Astrocyte (in vitro differentiated cells and primary cell): ENCODE measurements around the gene CASP10. TPM values are rescaled to one million over a fixed set of nuclear protein-coding genes. Genes with fewer than 3 reads are reported as not detected.

Experiments used
- DNase-seq: peaks from one replicate; pipeline ENCODE4 v3.0.0-alpha.2; 2010; ENCODE audit warnings: low read depth
- FAIRE-seq: peaks from 2 replicates; lab custom pipeline; 2011; peaks lifted over from hg19 to GRCh38; lab: Jason Lieb, UNC
- H2AFZ ChIP-seq: 2 replicates; pipeline ENCODE4 v1.6.0; 2012; ENCODE audit warnings: low read depth, low read length, inconsistent platforms
- H3K27ac ChIP-seq: 2 replicates; pipeline ENCODE4 v1.5.1; 2011; ENCODE audit warnings: low read depth, low read length, inconsistent platforms
- H3K27me3 ChIP-seq: 2 replicates; pipeline ENCODE4 v1.6.0; 2011; ENCODE audit warnings: low read length, inconsistent platforms; ENCODE audit not compliant: insufficient read depth
- H3K36me3 ChIP-seq: 2 replicates; pipeline ENCODE4 v1.5.1; 2011; ENCODE audit warnings: low read length, inconsistent platforms; ENCODE audit not compliant: insufficient read depth
- H3K4me1 ChIP-seq: 2 replicates; pipeline ENCODE4 v1.5.1; 2011; ENCODE audit warnings: low read length, inconsistent platforms; ENCODE audit not compliant: insufficient read depth
- H3K4me2 ChIP-seq: 2 replicates; pipeline ENCODE4 v1.6.0; 2012; ENCODE audit warnings: low read length, inconsistent platforms
- H3K4me3 ChIP-seq: 2 replicates; pipeline ENCODE4 v1.5.1; 2011; ENCODE audit warnings: low read depth, mild to moderate bottlenecking, low read length, inconsistent platforms; ENCODE audit not compliant: insufficient read depth
- H3K79me2 ChIP-seq: 2 replicates; pipeline ENCODE4 v1.6.0; 2012; ENCODE audit warnings: mild to moderate bottlenecking, low read length, inconsistent platforms; ENCODE audit not compliant: insufficient read depth
- H3K9ac ChIP-seq: 2 replicates; pipeline ENCODE4 v1.6.0; 2012; ENCODE audit warnings: mild to moderate bottlenecking, low read length, inconsistent platforms
- H3K9me3 ChIP-seq: 2 replicates; pipeline ENCODE4 v1.5.1; 2012; ENCODE audit warnings: low read depth, mild to moderate bottlenecking, low read length, inconsistent platforms; ENCODE audit not compliant: insufficient read depth
- H4K20me1 ChIP-seq: 2 replicates; pipeline ENCODE4 v1.6.0; 2012; ENCODE audit warnings: low read length, inconsistent platforms; ENCODE audit not compliant: insufficient read depth
- H3K27ac Mint-ChIP-seq: one replicate; pipeline ENCODE4 v1.8.0; 2021; ENCODE audit warnings: mild to moderate bottlenecking, mixed read lengths; ENCODE audit not compliant: unreplicated experiment
- H3K27me3 Mint-ChIP-seq: one replicate; pipeline ENCODE4 v1.8.0; 2021; ENCODE audit warnings: low read depth, mixed read lengths; ENCODE audit not compliant: unreplicated experiment
- H3K36me3 Mint-ChIP-seq: one replicate; pipeline ENCODE4 v1.8.0; 2021; ENCODE audit warnings: low read depth, mixed read lengths; ENCODE audit not compliant: unreplicated experiment
- H3K4me1 Mint-ChIP-seq: one replicate; pipeline ENCODE4 v1.8.0; 2021; ENCODE audit warnings: low read depth, mixed read lengths; ENCODE audit not compliant: unreplicated experiment
- H3K4me3 Mint-ChIP-seq: one replicate; pipeline ENCODE4 v1.8.0; 2021; ENCODE audit warnings: mild to moderate bottlenecking, moderate library complexity, mixed read lengths; ENCODE audit not compliant: unreplicated experiment
- H3K9me3 Mint-ChIP-seq: one replicate; pipeline ENCODE4 v1.8.0; 2021; ENCODE audit warnings: mild to moderate bottlenecking, mixed read lengths; ENCODE audit not compliant: unreplicated experiment
- EZH2 ChIP-seq: IDR thresholded peaks from 2 replicates; pipeline ENCODE4 v1.6.1; 2012; ENCODE audit warnings: mild to moderate bottlenecking, low read length, inconsistent platforms; ENCODE audit not compliant: insufficient read depth
- total RNA-seq: library from RNA; stranded (reverse); gene quantifications from 2 replicates; pipeline ENCODE4 v1.2.1, GENCODE V29; 2021
- TF ChIP-seq, protein P1 (sequence below): IDR thresholded peaks from 2 replicates; pipeline ENCODE4 v1.5.1; 2011; ENCODE audit warnings: low read depth, mild to moderate bottlenecking, inconsistent platforms, low read length, moderate library complexity; ENCODE audit not compliant: insufficient read depth

The CASP10 gene
- total RNA-seq, 1 donor from 2014 or later: 0.43 TPM

DNA sequence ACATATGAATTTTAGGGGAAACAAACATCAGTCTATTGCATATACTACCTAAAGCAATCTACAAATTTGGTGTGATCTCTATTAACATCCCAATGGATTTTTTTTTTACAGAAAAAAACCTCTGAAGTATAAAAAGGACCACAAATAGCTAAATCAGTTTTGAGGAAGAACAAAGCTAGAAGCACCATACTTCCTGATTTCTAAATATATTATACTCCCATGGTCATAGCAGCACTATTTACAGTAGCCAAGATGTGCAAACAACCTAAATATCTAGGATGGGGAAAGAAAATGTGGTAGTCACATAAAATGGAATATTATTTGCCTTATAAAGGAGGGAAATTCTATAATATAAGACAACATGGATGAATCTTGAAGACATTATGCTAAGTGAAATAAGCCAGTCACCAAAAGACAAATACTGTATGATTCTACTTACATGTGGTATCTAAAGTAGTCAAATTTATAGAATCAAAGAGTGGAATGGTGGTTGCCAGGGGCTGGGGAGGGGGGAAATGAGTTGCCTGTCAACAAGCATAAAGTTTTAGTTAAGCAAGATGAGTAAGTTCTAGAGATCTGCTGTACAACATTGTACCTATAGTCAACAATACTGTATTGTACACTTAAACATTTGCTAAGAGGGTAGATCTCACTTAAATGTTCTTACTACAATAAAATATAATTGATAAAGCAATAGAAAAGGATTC, 59.8 kb downstream of the CASP10 start:
- Mint-ChIP-seq H3K4me1 (no peaks in the 10 kb centered on the region), H3K9me3 (no peaks in the 10 kb centered on the region), H3K4me3 (no peak overlapping the region), H3K27ac (no peak overlapping the region), H3K36me3 (no peaks in the 10 kb centered on the region), H3K27me3 (no peaks in the 10 kb centered on the region)
- no peak overlapping the region for H2AFZ ChIP-seq
- TF ChIP-seq, protein P1, sequence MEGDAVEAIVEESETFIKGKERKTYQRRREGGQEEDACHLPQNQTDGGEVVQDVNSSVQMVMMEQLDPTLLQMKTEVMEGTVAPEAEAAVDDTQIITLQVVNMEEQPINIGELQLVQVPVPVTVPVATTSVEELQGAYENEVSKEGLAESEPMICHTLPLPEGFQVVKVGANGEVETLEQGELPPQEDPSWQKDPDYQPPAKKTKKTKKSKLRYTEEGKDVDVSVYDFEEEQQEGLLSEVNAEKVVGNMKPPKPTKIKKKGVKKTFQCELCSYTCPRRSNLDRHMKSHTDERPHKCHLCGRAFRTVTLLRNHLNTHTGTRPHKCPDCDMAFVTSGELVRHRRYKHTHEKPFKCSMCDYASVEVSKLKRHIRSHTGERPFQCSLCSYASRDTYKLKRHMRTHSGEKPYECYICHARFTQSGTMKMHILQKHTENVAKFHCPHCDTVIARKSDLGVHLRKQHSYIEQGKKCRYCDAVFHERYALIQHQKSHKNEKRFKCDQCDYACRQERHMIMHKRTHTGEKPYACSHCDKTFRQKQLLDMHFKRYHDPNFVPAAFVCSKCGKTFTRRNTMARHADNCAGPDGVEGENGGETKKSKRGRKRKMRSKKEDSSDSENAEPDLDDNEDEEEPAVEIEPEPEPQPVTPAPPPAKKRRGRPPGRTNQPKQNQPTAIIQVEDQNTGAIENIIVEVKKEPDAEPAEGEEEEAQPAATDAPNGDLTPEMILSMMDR: no peak
- no peak for TF ChIP-seq EZH2
- no peak overlapping the region for H3K4me2 ChIP-seq
- no peak for DNase-seq
- H4K20me1 ChIP-seq: no peaks in the 10 kb centered on the region
- H3K4me1 ChIP-seq: no peaks in the 10 kb centered on the region
- no peak overlapping the region for H3K27ac ChIP-seq
- no peak for FAIRE-seq
- H3K9me3 ChIP-seq: no peaks in the 10 kb centered on the region
- H3K27me3 ChIP-seq: no peaks in the 10 kb centered on the region
- H3K4me3 ChIP-seq: no peak overlapping the region
- H3K36me3 ChIP-seq: no peaks in the 10 kb centered on the region
- no peaks in the 10 kb centered on the region for H3K79me2 ChIP-seq
- no peak overlapping the region for H3K9ac ChIP-seq

DNA sequence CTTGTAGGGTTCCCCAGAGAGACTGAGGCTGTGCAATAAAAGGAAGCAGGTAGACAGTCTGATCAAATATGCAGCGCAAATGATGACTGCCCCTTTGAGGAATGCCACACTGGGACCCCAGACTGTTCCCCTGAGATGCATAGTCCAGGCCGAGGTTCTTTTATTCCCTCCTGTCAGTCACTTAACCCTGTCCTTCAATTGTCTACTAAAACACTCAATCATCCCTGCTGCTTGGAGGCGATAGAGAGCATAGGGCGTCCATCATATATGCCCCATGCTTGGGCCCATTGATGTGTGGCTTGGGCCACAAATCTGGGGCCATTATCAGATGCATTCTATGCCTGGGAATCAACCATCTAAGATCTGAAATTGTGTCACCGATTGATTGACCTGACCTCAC, 61.9 kb downstream of the CASP10 start:
- Histone ChIP-seq H3K36me3 (no peaks in the 10 kb centered on the region), H3K4me1 (no peaks in the 10 kb centered on the region), H3K27ac (no peak overlapping the region), H3K4me3 (no peak overlapping the region), H2AFZ (no peak overlapping the region), H3K4me2 (no peak overlapping the region), H3K9me3 (no peaks in the 10 kb centered on the region), H3K9ac (no peak overlapping the region), H4K20me1 (no peaks in the 10 kb centered on the region), H3K79me2 (no peaks in the 10 kb centered on the region), H3K27me3 (no peaks in the 10 kb centered on the region)
- no peaks in the 10 kb centered on the region for H3K36me3 Mint-ChIP-seq
- no peak overlapping the region for H3K4me3 Mint-ChIP-seq
- H3K9me3 Mint-ChIP-seq: no peaks in the 10 kb centered on the region
- FAIRE-seq (no peak), DNase-seq (no peak)
- no peaks in the 10 kb centered on the region for H3K4me1 Mint-ChIP-seq
- no peaks in the 10 kb centered on the region for H3K27me3 Mint-ChIP-seq
- H3K27ac Mint-ChIP-seq: no peak overlapping the region
- no peak for TF ChIP-seq EZH2
- TF ChIP-seq, protein P1: no peak

DNA sequence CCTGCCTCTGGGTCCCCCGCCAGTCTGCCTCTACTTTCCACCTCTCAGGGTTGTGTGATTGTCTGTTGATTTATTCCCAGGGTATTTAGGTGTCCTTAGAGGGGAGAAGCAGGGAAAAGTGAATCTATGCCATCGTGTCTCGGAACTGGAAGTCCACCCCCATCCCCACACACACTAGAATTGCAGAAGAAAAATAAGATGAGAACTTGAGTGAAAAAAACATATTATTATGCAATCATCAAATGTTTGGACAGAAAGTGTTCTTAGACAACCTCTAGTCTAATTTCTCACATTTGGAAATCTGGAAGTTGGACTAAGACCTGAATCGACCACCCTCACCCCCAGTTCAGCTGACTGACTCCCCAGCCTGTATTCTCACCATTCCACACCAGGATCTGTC, 63.3 kb downstream of the CASP10 start:
- Histone ChIP-seq H3K4me1 (no peaks in the 10 kb centered on the region), H3K36me3 (no peaks in the 10 kb centered on the region), H3K79me2 (no peaks in the 10 kb centered on the region), H3K4me2 (no peak overlapping the region), H2AFZ (no peak overlapping the region), H4K20me1 (no peaks in the 10 kb centered on the region), H3K27ac (no peak overlapping the region), H3K27me3 (no peaks in the 10 kb centered on the region), H3K9me3 (no peaks in the 10 kb centered on the region), H3K9ac (no peak overlapping the region), H3K4me3 (no peak overlapping the region)
- no peak for TF ChIP-seq EZH2
- TF ChIP-seq, protein P1: no peak
- no peaks in the 10 kb centered on the region for H3K4me1 Mint-ChIP-seq
- H3K27ac Mint-ChIP-seq: no peak overlapping the region
- FAIRE-seq (no peak), DNase-seq (no peak)
- no peaks in the 10 kb centered on the region for H3K36me3 Mint-ChIP-seq
- H3K4me3 Mint-ChIP-seq: no peak overlapping the region
- H3K9me3 Mint-ChIP-seq: peaks cover 2% of the 10 kb centered on the region
- no peaks in the 10 kb centered on the region for H3K27me3 Mint-ChIP-seq
